ENCODE data around the gene ZNF22.

Gene ZNF22

GRCh38 chr10:45000752-45001380, at the start of gene ZNF22:
TSS of gene ZNF22 (plus strand) at chr10:45000923. CDS start at chr10:45003369, 2,446 bp downstream.
- peak within 1 kb of the TSS; percentile 54 for H3K4me3 ChIP-seq (ENCODE audit: low read depth, low read length)
- in situ Hi-C loops (cut with HindIII; ENCODE audit: low sequenced_read_pairs) = no loop called here
- no peak for TF ChIP-seq CTCF (IDR thresholded peaks at IDR 0.05; ENCODE audit: low read depth, low read length)
- DNase-seq (ENCODE audit: low read depth, low spot score) = peak; percentile 76

GRCh38 chr10:44951576-44952226, 49.0 kb upstream of the ZNF22 start:
- in situ Hi-C loops (cut with HindIII; ENCODE audit: low sequenced_read_pairs) = no loop called here
- no peak for DNase-seq (ENCODE audit: low read depth, low spot score)
- no peak for TF ChIP-seq CTCF (IDR thresholded peaks at IDR 0.05; ENCODE audit: low read depth, low read length)
- H3K4me3 ChIP-seq (ENCODE audit: low read depth, low read length) = no peak overlapping the region

- no peak for TF ChIP-seq CTCF (IDR thresholded peaks at IDR 0.05; ENCODE audit: low read depth, low read length)
- in situ Hi-C loops (cut with HindIII; ENCODE audit: low sequenced_read_pairs) = no loop called here
- no peak for DNase-seq (ENCODE audit: low read depth, low spot score)
- H3K4me3 ChIP-seq (ENCODE audit: low read depth, low read length) = no peak overlapping the region
These were observed 47.9 kb upstream of the ZNF22 start for GRCh38 chr10:44952779-44953231.

GRCh38 chr10:44954042-44954441, 46.7 kb upstream of the ZNF22 start:
- no peak for TF ChIP-seq CTCF (IDR thresholded peaks at IDR 0.05; ENCODE audit: low read depth, low read length)
- DNase-seq (ENCODE audit: low read depth, low spot score) = no peak
- no peak overlapping the region for H3K4me3 ChIP-seq (ENCODE audit: low read depth, low read length)
- in situ Hi-C loops (cut with HindIII; ENCODE audit: low sequenced_read_pairs) = no loop called here

GRCh38 chr10:44954962-44955361, 45.8 kb upstream of the ZNF22 start:
- TF ChIP-seq CTCF (IDR thresholded peaks at IDR 0.05; ENCODE audit: low read depth, low read length) = no peak
- no peak for DNase-seq (ENCODE audit: low read depth, low spot score)

GRCh38 chr10:44955413-44956070, 45.2 kb upstream of the ZNF22 start:
- H3K4me3 ChIP-seq (ENCODE audit: low read depth, low read length) = no peak overlapping the region
- no peak for TF ChIP-seq CTCF (IDR thresholded peaks at IDR 0.05; ENCODE audit: low read depth, low read length)
- DNase-seq (ENCODE audit: low read depth, low spot score) = no peak
- in situ Hi-C loops (cut with HindIII; ENCODE audit: low sequenced_read_pairs) = no loop called here

More at GRCh38 chr10:44954962-44955361, 45.8 kb upstream of the ZNF22 start:
- no peak overlapping the region for H3K4me3 ChIP-seq (ENCODE audit: low read depth, low read length)
- in situ Hi-C loops (cut with HindIII; ENCODE audit: low sequenced_read_pairs) = no loop called here
